ENCODE data around the gene CDRT4.
"Not testable (repeated sequence)": the region's sequence is repeated elsewhere in the genome, so short reads cannot be mapped to it uniquely, and the experiment has no call there.

Gene CDRT4

GRCh38 chr17:15442311-15443180 lies 24.9 kb downstream of the CDRT4 start:
- H3K36me3 ChIP-seq, result no peaks in the 10 kb centered on the region
- H4K20me1 ChIP-seq, result no peaks in the 10 kb centered on the region
- H3K27ac ChIP-seq, result no peak overlapping the region
- peak overlapping the region in 4 of 11 experiments; percentile 62 to 77 (median 66); a peak in 9 of 22 replicates for H3K4me2 ChIP-seq
- TF ChIP-seq Cebpa-rat (IDR thresholded peaks at IDR 0.05), result no peak
- H3K4me3 ChIP-seq, result no peak overlapping the region
- H3K4me1 ChIP-seq, result peaks cover 14 to 41% (median 31%) of the 10 kb centered on the region in 10 experiments
- no peaks in the 10 kb centered on the region for H3K27me3 ChIP-seq
- H3K9ac ChIP-seq, result no peak overlapping the region
- H3K9me3 ChIP-seq (replicated peaks in 1 of 11), result peaks cover 0 to 5% (median 0%) of the 10 kb centered on the region in 11 experiments; a peak in 5 of 22 replicates

GRCh38 chr17:15441315-15441714 lies 26.1 kb downstream of the CDRT4 start:
- no peak overlapping the region for H3K4me2 ChIP-seq
- TF ChIP-seq Cebpa-rat (IDR thresholded peaks at IDR 0.05), result no peak
- no peaks in the 10 kb centered on the region for H4K20me1 ChIP-seq

GRCh38 chr17:15440347-15440746 lies 27.1 kb downstream of the CDRT4 start:
- Histone ChIP-seq H3K4me1 (peaks cover 14 to 46% (median 38%) of the 10 kb centered on the region in 10 experiments), H4K20me1 (no peaks in the 10 kb centered on the region), H3K36me3 (no peaks in the 10 kb centered on the region), H3K27me3 (no peaks in the 10 kb centered on the region), H3K27ac (no peak overlapping the region), H3K4me2 (peak overlapping the region in 2 of 11 experiments; percentile 38 to 48; a peak in 4 of 22 replicates), H3K9ac (no peak overlapping the region), H3K4me3 (no peak overlapping the region), H3K9me3 (replicated peaks in 1 of 11) (peaks cover 11 to 22% (median 18%) of the 10 kb centered on the region in 11 experiments)
- TF ChIP-seq Cebpa-rat (IDR thresholded peaks at IDR 0.05), result no peak

More at GRCh38 chr17:15441315-15441714, 26.1 kb downstream of the CDRT4 start:
- Histone ChIP-seq H3K4me1 (peaks cover 14 to 50% (median 40%) of the 10 kb centered on the region in 10 experiments), H3K27me3 (no peaks in the 10 kb centered on the region), H3K9me3 (replicated peaks in 1 of 11) (peaks cover 9 to 17% (median 12%) of the 10 kb centered on the region in 11 experiments), H3K27ac (no peak overlapping the region), H3K36me3 (no peaks in the 10 kb centered on the region), H3K4me3 (no peak overlapping the region), H3K9ac (no peak overlapping the region)

- H4K20me1 ChIP-seq, H3K4me2 ChIP-seq, H3K4me3 ChIP-seq, H3K9ac ChIP-seq, H3K27ac ChIP-seq, H3K36me3 ChIP-seq, H3K27me3 ChIP-seq: not testable (repeated sequence)
- Histone ChIP-seq H3K9me3 (replicated peaks in 1 of 11) (peaks cover 11 to 25% (median 19%) of the 10 kb centered on the region in 11 experiments), H3K4me1 (peaks cover 9 to 37% (median 29%) of the 10 kb centered on the region in 10 experiments)
Measured at GRCh38 chr17:15439205-15439985, 28.0 kb downstream of the CDRT4 start.

GRCh38 chr17:15438491-15439105 lies 28.8 kb downstream of the CDRT4 start:
- Histone ChIP-seq H3K4me3 (no peak overlapping the region), H3K9me3 (replicated peaks in 1 of 11) (peaks cover 11 to 25% (median 19%) of the 10 kb centered on the region in 11 experiments), H3K36me3 (no peaks in the 10 kb centered on the region), H3K4me1 (peaks cover 9 to 29% (median 22%) of the 10 kb centered on the region in 10 experiments), H3K27ac (no peak overlapping the region), H3K9ac (no peak overlapping the region), H4K20me1 (no peaks in the 10 kb centered on the region), H3K27me3 (no peaks in the 10 kb centered on the region), H3K4me2 (no peak overlapping the region)
- TF ChIP-seq Cebpa-rat (IDR thresholded peaks at IDR 0.05), result no peak

GRCh38 chr17:15437303-15437635 lies 30.2 kb downstream of the CDRT4 start:
- H3K4me3 ChIP-seq, result peak overlapping the region in 3 of 10 experiments; percentile 12 to 39 (median 13); a peak in 1 of 20 replicates
- no peak for TF ChIP-seq Cebpa-rat (IDR thresholded peaks at IDR 0.05)
- H3K4me2 ChIP-seq, result peak overlapping the region in 7 of 11 experiments; percentile 21 to 63 (median 58); a peak in 12 of 22 replicates
- no peaks in the 10 kb centered on the region for H3K36me3 ChIP-seq
- no peaks in the 10 kb centered on the region for H4K20me1 ChIP-seq
- H3K9me3 ChIP-seq (replicated peaks in 1 of 11), result peaks cover 11 to 25% (median 19%) of the 10 kb centered on the region in 11 experiments
- no peaks in the 10 kb centered on the region for H3K27me3 ChIP-seq
- H3K9ac ChIP-seq, result no peak overlapping the region
- peaks cover 9 to 17% (median 14%) of the 10 kb centered on the region in 10 experiments; a peak in 19 of 20 replicates for H3K4me1 ChIP-seq
- H3K27ac ChIP-seq, result peak overlapping the region in 3 of 11 experiments; percentile 43 to 57 (median 47); a peak in 4 of 22 replicates

- Histone ChIP-seq H3K9me3 (replicated peaks in 1 of 11) (peaks cover 11 to 25% (median 19%) of the 10 kb centered on the region in 11 experiments), H3K27me3 (no peaks in the 10 kb centered on the region), H3K4me3 (peak overlapping the region in 4 of 10 experiments; percentile 12 to 39 (median 16); a peak in 4 of 20 replicates), H3K4me1 (peaks cover 9 to 17% (median 14%) of the 10 kb centered on the region in 10 experiments; a peak in 19 of 20 replicates), H3K4me2 (peak overlapping the region in 9 of 11 experiments; percentile 18 to 63 (median 57); a peak in 19 of 22 replicates), H3K36me3 (no peaks in the 10 kb centered on the region), H3K27ac (peak overlapping the region in 4 of 11 experiments; percentile 22 to 57 (median 45); a peak in 7 of 22 replicates), H4K20me1 (no peaks in the 10 kb centered on the region), H3K9ac (no peak overlapping the region)
- no peak for TF ChIP-seq Cebpa-rat (IDR thresholded peaks at IDR 0.05)
Measured at GRCh38 chr17:15436473-15437302, 30.7 kb downstream of the CDRT4 start.

GRCh38 chr17:15434956-15435355 lies 32.5 kb downstream of the CDRT4 start:
- Histone ChIP-seq H4K20me1 (no peaks in the 10 kb centered on the region), H3K9me3 (replicated peaks in 1 of 11) (peaks cover 11 to 25% (median 19%) of the 10 kb centered on the region in 11 experiments), H3K9ac (no peak overlapping the region), H3K4me1 (peaks cover under 1 to 12% (median 10%) of the 10 kb centered on the region in 10 experiments; a peak in 18 of 20 replicates), H3K27ac (no peak overlapping the region), H3K4me3 (no peak overlapping the region), H3K4me2 (no peak overlapping the region), H3K36me3 (no peaks in the 10 kb centered on the region), H3K27me3 (no peaks in the 10 kb centered on the region)
- no peak for TF ChIP-seq Cebpa-rat (IDR thresholded peaks at IDR 0.05)

All from BLaER1 treated with 17β-estradiol and CSF1 and Interleukin-3, amounts not matched to agents 10 nM and 100 nM (cell line).